CMK (cell line): ENCODE results near the gene SUV39H2.
"Not testable (repeated sequence)": the region's sequence is repeated elsewhere in the genome, so short reads cannot be mapped to it uniquely, and the experiment has no call there.

Source experiments
- DNase-seq: peaks from one replicate; pipeline ENCODE4 v3.0.0-alpha.2; 2010; ENCODE audit warnings: low read depth

SUV39H2 gene

DNA sequence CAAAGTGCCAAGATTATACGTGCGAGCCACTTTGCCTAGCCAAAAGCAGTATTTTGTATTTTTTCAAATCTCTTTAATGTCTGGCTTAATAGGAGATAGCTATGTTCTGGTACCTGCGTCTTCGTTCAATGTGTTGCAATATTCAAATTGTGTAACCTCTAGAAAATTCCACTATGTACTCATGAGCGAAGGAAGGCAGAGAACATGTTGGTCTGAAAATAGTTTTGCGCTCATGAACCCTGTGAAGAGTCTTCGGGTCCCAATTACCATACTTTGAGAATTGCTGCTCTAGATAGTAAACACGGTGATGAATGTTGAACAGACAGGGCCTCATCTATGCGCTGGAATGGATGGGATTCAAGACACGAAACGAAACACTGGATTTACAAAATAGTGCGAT, 2.7 kb upstream of the SUV39H2 start:
- no peak for DNase-seq

DNA sequence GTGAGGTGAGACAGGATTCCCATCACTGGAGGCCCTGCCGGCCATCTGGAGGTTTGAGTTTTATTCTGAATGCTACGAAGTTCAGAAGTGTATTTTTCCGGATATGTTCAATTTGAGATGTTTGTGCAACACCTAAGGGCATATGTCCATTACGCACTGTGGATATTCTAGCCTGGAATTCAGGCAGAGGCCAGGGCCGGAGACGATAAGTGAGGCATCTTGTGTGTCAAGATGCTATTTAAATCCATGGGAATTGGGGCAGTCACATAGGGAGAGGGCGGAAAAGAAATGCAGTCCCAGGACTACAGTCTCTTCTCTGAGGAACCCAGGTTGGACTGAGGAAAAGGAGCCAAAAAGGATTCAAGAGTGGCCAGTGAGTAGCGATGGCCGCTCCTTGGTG, 1.9 kb upstream of the SUV39H2 start:
- no peak for DNase-seq

DNA sequence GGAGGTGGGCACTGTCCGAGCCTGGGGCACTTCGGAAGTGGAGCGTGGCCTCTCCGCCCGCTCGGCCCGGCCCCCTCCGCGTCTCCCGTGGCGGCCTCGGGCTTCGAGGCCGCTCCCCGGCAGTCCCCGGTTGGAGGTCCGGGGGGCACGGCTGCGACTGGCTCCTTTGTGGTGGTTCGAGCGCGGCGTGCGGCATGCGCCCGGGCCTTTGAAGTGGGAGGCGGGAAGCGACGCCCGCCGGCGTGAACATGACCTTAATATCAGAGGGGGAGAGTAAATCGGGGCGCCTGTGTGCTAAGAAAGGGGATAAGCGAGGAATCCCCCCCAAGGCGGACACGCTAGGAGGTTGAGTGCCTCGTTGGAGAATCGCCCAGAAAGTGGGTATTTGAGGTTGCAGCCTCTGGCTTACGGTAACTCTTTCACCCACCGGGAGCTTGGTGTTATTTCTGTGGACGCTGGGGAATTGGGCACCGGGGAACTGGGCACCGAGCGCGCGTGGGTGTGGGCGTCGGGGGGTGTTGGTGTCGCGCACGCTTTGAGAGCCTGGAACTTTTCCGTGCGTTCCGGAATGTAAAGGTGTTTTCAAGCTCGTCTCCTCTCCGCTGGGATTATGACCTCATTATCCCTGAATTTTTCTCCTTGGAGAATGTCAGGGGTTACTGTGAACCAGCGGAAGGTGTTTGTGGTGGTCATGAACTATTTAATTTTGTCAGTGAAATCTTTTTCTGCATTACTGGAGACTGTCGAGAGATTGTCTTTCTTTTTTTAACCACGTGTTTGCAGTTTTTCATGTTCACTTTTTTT, 660 bp downstream of the SUV39H2 start:
- no peak for DNase-seq

DNA sequence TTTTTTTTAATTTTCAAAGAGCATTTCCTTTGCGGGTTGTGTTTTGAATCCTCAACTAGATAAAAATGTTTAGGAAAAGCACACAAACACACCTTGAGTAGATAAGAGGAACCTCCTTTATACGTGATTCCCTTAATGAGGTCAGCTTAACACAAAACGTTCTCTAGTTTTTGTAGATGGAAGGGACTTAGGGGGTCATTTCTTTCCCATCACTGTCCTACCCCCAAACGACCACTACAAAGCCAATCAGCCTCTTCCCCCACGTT, 1.2 kb downstream of the SUV39H2 start:
- no peak for DNase-seq

DNA sequence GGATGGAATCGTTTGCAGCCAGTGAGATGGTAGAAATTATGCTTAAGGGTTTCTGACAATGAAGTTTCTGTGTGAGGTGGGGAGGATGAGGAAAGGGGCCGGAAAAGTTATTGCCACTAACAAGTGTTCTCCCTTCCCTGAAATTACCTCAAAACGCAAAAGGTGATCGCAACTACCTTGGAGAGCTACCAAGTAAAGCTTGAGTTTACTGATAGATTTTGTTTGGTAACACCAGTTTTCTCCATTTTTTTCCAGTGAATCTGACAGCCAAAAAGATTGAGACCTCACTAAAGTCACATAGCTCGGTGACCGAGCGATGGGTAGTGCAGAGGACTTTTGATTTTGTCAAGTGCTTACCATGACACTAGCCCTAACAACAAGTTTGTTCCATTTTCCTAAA, 1.6 kb downstream of the SUV39H2 start:
- DNase-seq, result no peak

DNA sequence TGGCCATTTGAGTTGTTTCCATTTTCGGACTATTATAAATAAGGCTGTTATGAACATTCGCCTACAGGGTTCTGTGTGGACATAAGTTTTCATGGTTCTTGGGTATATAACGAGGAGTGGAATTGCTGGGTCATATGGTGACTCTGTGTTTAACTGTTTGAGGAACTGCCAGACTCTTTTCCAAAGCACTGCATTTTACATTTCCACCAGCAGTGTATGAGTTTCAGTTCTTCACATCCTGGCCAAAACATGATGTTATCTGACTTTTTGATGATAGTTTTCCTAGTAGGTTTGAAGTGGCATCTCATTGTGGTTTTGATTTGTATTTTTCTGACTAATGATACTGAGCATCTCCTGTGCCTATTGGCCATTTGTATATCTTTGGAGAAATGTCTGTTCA, 5.4 kb downstream of the SUV39H2 start:
- DNase-seq, result no peak

DNA sequence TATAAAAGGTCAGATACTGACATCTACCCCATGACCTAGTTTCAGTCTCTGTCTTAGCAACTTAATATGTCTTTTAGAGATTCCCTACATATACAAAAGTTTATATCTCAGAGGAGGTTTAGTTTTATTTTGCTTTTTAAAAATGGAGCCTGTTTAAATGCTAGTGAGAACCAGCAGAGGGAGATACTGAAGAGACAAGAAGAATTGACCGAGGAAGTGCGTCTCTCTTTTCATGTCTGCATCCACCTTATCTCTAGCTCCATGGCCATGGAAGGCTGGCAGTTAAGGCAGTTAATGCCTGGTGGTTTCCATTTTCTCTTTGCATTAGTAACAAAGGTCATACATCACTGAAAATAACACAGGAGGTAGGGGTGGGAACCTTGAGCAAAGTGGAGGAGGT, 10.7 kb downstream of the SUV39H2 start:
- no peak for DNase-seq

DNA sequence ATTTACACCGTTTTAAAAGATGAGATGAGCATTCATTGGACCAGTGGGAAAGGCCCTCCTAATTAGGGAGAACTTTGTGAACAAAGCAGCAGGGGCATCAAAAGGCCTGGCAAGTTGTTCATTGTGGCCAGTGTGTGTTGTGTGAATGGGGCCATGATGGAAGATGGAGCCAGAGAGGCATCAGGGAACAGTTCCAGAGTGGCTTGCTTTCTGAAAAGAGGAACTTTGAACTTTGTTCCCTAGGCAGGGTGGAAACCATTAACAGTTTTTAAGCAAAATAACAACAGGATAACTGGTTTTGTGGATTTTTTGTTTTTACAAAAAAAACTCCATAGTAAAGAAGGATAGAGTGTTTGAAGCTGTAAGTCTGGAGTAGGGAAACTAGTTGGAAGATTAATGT, 12.5 kb downstream of the SUV39H2 start:
- no peak for DNase-seq

DNA sequence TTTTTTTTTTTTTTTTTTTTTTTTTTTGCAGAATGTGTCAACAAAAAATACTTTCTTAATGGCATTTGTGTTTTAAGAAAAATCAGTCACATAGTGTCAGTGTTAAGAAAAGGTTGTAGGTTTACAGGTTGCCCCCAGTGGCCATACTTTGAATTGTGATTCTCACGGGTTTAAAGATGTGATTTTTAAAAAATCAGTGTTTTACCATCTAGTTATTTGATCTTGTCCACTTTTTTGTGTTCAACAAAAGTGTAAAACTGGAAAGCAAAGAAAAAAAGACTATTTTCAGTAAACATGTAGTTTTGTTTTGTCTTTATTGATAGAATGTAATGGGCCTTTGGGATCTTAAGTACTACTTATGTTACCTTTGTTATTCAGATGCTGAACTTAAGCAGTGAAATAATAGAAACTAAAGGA, 25.7 kb downstream of the SUV39H2 start:
- no peak for DNase-seq

DNA sequence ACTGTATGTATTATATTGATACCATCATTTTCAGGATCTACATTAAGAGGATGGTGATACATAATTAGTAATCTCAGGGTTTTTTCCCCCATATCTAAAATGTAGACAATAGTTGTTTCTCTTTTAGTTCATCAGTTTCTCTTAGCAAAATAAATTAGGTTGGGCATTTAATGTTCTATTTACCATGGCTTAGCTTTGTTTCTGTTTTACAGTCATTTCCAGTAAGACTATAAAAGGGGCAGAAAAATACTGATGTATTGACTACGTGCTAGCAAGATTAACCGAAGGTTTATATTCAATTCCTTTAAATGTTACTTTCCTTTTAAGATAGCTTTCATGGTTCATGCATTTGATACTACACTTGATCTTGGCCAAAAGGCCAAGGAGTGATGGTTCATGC, 26.2 kb downstream of the SUV39H2 start:
- DNase-seq, result no peak

DNA sequence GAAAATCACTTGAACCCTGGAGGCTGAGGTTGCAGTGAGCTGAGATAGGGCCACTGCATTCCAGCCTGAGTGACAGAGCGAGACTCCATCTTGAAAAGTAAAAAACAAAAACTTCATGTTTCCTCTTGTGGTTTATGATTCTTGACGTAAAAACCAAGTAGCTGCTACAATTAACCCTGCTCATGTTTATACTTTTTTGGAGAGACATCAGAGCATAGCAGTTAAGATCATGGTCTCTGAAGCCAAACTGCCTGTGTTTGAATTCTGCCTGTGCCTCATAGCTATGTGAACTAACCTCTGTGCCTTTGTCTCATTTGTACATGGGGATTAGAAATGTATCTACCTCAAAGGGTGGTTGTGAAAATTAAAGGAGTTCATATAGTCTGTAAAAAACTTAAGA, 27.2 kb downstream of the SUV39H2 start:
- DNase-seq, result no peak

DNA sequence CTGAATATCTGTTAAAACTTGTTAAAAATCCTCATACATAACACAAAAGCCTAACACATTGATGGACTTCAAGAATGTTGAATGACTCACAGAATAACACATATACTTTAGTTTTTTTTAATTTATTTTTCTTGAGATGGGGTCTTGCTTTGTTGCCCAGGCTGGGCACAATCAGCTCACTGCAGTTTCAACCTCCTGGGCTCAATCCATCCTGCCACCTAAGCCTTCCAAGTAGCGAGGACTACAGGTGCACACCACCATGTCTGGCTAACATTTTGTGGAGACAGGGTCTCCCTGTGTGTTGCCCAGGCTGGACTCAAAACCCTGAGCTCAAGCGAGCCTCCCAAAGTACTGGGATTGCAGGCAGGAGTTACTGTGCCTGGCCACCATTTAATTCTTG, 28.1 kb downstream of the SUV39H2 start:
- DNase-seq, result no peak

DNA sequence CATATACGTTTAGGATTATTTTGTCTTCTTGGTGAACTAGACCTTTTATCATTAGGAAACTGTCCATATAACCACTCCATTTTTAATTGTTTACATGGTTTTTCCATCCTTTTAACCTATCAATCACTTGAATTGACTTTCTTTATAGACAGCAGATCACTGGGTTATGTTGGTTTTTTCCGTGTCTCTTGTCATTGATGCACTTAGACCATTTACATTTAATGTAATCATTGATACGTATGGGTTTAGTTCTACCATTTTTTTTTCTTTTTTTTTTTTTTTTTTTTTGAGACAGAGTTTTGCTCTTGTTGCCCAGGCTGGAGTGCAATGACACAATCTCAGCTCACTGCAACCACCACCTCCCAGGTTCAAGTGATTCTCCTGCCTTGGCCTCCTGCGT, 28.9 kb downstream of the SUV39H2 start:
- not testable (repeated sequence) for DNase-seq

DNA sequence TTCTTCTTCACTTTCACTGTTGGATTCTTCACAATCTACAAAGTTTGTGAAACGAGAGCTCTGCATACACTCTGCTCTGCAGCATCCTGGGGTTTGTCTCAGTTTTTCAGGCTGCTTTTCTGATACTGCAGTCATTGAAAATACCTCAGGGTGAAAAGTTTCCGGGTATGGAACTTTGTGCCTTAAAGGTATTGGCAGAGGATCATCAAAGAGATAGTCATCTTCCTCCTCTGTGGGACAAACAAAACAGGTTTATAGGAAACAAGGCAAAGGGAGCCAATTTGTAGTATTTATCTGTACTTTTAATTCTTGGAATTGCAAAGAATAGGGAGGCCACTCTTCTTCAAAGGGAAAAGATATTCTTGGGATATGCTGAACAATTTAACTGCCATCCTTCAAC, 30.4 kb downstream of the SUV39H2 start:
- no peak for DNase-seq

DNA sequence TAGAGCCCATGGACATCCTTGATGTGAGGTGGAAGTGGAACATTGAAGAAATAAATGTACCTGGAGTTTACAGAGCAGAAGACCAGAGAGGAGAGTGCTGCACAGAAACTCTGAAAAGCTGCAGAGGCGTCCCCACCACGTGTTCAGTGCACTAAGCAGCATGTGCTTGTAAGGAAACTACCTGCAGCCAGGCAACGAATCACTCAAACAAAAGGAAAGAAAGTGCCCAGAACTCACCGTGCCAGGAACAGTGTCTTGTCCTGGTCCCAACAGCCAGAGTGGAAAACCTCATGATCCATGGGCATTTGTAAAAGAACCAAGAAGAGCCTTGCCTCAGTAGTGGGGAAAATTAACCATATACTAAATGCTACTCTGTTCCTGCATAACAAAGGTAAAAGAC, 32.3 kb downstream of the SUV39H2 start:
- no peak for DNase-seq

DNA sequence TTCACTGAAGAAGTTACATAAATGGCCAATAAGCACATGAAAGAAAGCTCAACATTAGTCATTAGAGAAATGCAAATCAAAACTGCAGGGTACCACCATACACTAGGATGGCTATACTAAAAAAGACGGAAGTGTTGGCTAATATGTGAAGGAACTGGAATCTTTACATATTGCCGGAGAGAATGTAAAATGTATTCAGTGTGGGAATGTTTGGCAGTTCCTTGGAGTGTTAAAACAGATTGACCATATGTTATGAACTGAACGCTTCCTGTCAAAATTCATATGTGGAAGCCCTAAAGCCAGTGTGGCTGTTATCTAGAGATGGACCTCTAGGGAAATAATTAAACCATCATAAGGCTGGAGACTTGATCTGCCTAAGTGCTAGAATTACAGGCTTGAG, 33.1 kb downstream of the SUV39H2 start:
- no peak for DNase-seq

DNA sequence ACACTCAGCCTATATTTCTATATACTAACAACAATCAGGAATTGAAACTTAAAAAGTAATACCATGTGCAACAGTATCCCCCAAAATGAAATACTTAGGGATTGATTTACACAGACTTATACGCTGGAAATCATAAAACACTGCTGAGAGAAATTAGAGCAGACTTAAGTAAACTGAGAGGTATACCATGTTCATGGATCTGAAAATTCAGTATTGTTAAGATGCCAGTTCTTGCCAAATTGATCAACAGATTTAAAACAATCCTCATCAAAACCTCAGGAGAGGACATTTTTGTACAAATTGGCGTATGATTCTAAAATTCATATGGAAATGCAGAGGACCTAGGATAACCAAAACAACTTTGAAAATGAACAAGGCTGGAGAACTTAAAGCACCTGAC, 37.9 kb downstream of the SUV39H2 start:
- DNase-seq, result no peak

DNA sequence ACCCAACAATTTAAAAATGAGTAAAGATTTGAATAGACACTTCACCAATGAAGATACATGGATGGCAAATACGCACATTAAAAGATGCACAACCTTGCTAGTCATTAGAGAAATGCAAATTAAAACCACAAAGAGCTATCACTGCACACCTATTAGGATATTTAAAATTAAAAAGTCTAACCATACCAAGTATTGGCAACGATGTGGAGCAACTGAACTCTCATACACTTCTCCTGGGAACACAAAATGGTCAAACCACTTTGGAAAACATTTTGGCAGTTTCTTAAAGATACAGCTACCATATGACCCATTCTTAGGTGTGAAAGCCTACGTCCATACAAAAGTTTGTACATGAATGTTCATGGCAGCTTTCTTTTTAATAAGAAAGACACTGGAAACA, 39.2 kb downstream of the SUV39H2 start:
- no peak for DNase-seq

DNA sequence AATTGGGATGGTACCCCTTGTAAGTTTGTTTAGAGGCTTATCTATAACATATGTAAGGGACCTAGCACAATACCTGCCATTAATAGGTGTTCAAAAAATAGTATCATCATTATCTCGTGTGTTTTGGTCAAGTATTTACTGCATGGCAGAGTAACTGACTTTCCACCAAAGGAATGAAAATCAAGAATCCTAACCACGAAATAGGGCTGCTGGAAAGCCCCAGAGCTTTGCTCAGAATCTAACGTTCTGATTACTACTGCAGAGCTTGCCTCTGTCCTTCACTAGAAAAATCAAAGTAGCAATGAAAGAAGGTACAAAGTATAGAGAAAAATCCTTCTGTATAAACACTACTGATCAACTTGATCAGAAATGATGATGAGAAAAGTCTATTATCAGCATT, 40.3 kb downstream of the SUV39H2 start:
- DNase-seq, result no peak

DNA sequence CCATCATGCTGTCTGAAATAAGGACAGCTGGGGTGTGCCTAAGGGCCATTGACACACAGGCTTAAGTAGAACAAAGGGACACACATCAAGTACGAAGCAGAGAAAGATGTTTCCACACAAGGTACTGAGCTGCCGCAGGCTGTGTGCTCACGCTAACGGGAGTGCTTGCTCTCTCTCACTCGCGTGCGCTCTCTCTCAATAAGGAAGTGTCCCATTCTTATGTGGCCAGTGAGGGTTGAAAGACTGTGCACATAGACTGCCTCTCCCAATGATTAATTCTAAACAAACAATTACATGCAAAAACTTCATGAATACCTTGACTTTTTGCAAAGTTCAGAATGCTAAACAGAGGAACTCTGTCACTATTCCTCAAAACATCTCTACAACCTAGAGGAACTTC, 45.3 kb downstream of the SUV39H2 start:
- no peak for DNase-seq

DNA sequence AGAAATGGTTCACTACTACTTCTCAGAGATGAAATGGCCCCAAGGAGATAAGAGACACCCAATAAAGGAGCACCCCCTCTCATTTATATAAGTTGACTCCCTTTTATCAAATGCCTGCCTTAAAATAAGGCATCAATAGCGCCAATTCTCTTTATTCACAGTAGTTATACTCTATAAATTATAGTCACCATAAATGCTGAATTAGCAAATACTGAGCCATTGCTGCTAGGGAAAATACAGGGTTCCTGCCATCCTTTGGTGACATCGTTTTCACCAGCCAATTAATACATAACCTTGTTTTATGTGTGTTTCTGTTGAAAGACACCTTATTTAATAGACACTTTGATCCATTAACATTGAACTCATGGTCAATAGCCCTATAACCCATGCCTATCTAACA, 46.6 kb downstream of the SUV39H2 start:
- no peak for DNase-seq

DNA sequence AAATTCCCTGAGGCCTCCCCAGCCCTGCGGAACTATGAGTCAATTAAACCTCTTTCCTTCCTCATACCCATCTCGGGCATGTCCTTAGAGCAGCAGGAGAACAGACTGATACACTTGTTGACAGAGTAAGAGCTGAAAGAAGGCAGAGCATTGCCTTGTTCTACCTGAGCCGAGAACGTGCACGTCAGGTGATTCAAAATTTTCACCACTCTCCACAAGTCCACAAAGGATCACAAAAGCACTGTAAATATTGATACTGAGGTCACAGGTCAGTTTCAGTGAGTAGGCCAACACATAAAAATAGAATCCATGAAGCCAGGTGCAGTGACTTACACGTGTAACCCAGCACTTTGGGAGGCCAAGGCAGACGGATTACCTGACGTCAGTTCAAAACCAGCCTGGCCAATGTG, 47.4 kb downstream of the SUV39H2 start:
- DNase-seq, result no peak

DNA sequence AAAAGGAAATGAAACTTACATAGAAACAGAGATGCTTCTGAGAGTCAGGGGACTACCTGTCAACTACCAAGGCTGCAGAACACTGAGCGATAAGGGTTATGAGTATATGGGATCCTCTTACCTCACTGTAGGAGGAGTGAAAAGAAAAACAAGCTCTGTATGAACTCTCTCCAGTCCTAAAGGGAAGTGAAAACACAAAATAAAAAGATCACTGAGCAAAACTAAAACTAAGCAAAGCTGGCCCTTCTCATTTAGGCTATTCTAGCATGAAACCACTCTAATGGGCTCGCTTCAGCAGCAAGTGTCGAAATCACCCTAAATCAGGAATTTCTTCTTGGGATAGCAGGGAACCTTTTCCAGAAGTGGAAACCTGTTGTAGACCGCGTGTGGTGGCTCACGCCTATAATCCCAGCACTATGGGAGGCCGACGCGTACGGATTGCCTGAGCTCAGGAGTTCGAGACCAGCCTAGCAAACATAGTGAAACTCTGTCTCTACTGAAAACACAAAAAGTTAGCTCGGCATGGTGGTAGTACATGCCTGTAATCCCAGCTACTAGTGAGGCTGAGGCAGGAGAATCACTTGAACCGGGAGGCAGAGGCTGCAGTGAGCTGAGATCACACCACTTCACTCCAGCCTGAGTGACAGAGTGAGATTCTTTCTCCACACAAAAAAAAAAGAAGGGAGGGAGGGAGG, 48.2 kb downstream of the SUV39H2 start:
- DNase-seq, result no peak

DNA sequence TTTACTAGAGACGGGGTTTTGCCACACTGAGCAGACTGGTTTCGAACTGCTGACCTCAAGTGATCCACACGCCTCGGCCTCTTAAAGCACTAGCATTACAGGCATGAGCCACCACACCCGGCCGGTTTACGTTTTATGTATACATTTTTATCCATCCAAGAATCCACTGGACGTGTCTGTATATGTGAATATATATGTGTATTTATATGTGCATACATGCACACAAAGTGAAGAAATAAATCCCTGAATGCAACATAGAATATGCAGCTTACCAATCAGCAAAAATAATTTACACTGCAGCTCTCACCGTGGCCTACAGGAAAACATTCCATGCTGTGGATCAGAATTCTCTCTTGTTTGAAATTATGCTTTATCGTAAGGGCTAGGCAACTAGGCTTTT, 51.9 kb downstream of the SUV39H2 start:
- no peak for DNase-seq
